Neural progenitor cell (in vitro differentiated cells): ENCODE measurements around the gene PAK1. TPM values are rescaled to one million over a fixed set of nuclear protein-coding genes. Genes with fewer than 3 reads are reported as not detected.
A peak's percentile ranks its signal among the peaks of the same experiment; 100 is the strongest.

Experiments used
- DNase-seq: peaks from one replicate; pipeline ENCODE4 v3.0.0-alpha.2; 2016; ENCODE audit warnings: low spot score
- H2AFZ ChIP-seq: fragments of 200-600 bp; sonication (generic); replicated peaks from 2 replicates; pipeline ENCODE4 v1.6.1; 2016; ENCODE audit warnings: antibody characterized with exemption
- H3F3A ChIP-seq: fragments of 200-600 bp; sonication (generic); 2 replicates; pipeline ENCODE4 v1.6.1; 2016; ENCODE audit warnings: antibody characterized with exemption, low read depth
- H3K27ac ChIP-seq: fragments of 200-600 bp; sonication (generic); 2 replicates; pipeline ENCODE4 v1.5.1; 2016; ENCODE audit warnings: mild to moderate bottlenecking
- H3K27me3 ChIP-seq: fragments of 200-600 bp; sonication (generic); 2 replicates; pipeline ENCODE4 v1.6.1; 2016; ENCODE audit warnings: mild to moderate bottlenecking, moderate library complexity
- H3K36me3 ChIP-seq: fragments of 200-600 bp; sonication (generic); 2 replicates; pipeline ENCODE4 v1.5.1; 2016
- H3K4me1 ChIP-seq: fragments of 200-600 bp; sonication (generic); 2 replicates; pipeline ENCODE4 v1.6.1; 2016; ENCODE audit warnings: mixed run types
- H3K4me2 ChIP-seq: fragments of 200-600 bp; sonication (generic); 2 replicates; pipeline ENCODE4 v1.6.1; 2016
- H3K4me3 ChIP-seq: fragments of 200-600 bp; sonication (generic); 2 replicates; pipeline ENCODE4 v1.5.1; 2016
- H3K79me2 ChIP-seq: fragments of 200-600 bp; sonication (generic); 2 replicates; pipeline ENCODE4 v1.6.1; 2016; ENCODE audit warnings: low read depth
- H3K9ac ChIP-seq: fragments of 200-600 bp; sonication (generic); 2 replicates; pipeline ENCODE4 v1.6.1; 2016
- H3K9me3 ChIP-seq: fragments of 200-600 bp; sonication (generic); 2 replicates; pipeline ENCODE4 v1.5.1; 2016; ENCODE audit warnings: low read depth
- H4K20me1 ChIP-seq: fragments of 200-600 bp; sonication (generic); 2 replicates; pipeline ENCODE4 v1.6.1; 2016; ENCODE audit warnings: low read depth
- H3K27ac Mint-ChIP-seq: 3 replicates; pipeline ENCODE4 v1.8.0; 2021; ENCODE audit warnings: mixed read lengths
- H3K27me3 Mint-ChIP-seq: 2 replicates; pipeline ENCODE4 v1.8.0; 2022; ENCODE audit warnings: low read depth, mild to moderate bottlenecking, inconsistent platforms, moderate library complexity, mixed read lengths; ENCODE audit not compliant: insufficient read depth
- H3K36me3 Mint-ChIP-seq: 3 replicates; pipeline ENCODE4 v1.8.0; 2021; ENCODE audit warnings: mixed read lengths
- H3K4me1 Mint-ChIP-seq: 3 replicates; pipeline ENCODE4 v1.8.0; 2021; ENCODE audit warnings: mixed read lengths
- H3K4me3 Mint-ChIP-seq: 3 replicates; pipeline ENCODE4 v1.8.0; 2021; ENCODE audit warnings: mild to moderate bottlenecking, moderate library complexity, mixed read lengths
- H3K9me3 Mint-ChIP-seq: 3 replicates; pipeline ENCODE4 v1.8.0; 2020; ENCODE audit warnings: mixed read lengths
- EZH2 ChIP-seq: fragments of 200-600 bp; sonication (generic); IDR thresholded peaks from 2 replicates; pipeline ENCODE4 v1.6.1; 2017; ENCODE audit warnings: antibody characterized with exemption, mild to moderate bottlenecking, moderate library complexity
- EZH2phosphoT487 ChIP-seq: fragments of 200-600 bp; sonication (generic); IDR thresholded peaks from 2 replicates; pipeline ENCODE4 v1.6.1; 2017; ENCODE audit warnings: antibody characterized with exemption
- total RNA-seq: library from RNA; depleted of rRNA; stranded (reverse); fragments of >200 nt; gene quantifications from 2 replicates; pipeline ENCODE4 v1.2.3, GENCODE V29; 2015; ENCODE audit warnings: low replicate concordance
- TF ChIP-seq, protein P1 (sequence below): fragments of 200-600 bp; sonication (generic); IDR thresholded peaks from 2 replicates; pipeline ENCODE4 v1.5.1; 2017; ENCODE audit warnings: antibody characterized with exemption, mild to moderate bottlenecking

Gene PAK1
- total RNA-seq, 1 donor from 2014 or later: 52.1 TPM

DNA sequence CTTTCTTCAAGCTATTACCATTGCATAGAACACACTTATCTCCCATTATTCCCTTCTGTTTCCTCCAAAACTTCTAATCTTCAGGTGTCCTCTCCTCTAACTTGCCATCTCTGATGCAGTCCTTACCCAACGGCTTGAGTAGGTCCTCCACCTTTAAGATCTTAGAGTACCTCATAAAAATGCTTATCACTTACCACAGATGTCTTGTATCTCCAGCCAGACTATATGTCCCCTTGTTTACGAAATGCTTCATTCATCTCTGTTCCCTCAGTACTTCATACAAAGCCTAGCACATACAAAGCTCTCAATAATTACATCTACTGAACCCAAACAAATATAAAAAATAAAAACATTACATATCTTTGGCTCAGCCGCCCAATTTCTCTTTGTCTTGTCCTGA is 49.2 kb downstream of the PAK1 start:
- no peaks in the 10 kb centered on the region for H3K36me3 Mint-ChIP-seq
- H3K27me3 ChIP-seq: no peaks in the 10 kb centered on the region
- H3K9me3 ChIP-seq: no peaks in the 10 kb centered on the region
- DNase-seq: no peak
- peaks cover 8% of the 10 kb centered on the region for H3K4me1 ChIP-seq
- no peaks in the 10 kb centered on the region for H3K27me3 Mint-ChIP-seq
- H3K9me3 Mint-ChIP-seq: no peaks in the 10 kb centered on the region
- H3F3A ChIP-seq: no peaks in the 10 kb centered on the region
- no peak overlapping the region for H3K27ac ChIP-seq
- no peaks in the 10 kb centered on the region for H3K36me3 ChIP-seq
- H3K9ac ChIP-seq: no peak overlapping the region
- H3K4me1 Mint-ChIP-seq: peaks cover 6% of the 10 kb centered on the region
- H3K4me2 ChIP-seq: no peak overlapping the region
- peaks cover 25% of the 10 kb centered on the region for H4K20me1 ChIP-seq
- H3K4me3 Mint-ChIP-seq: no peak overlapping the region
- no peak overlapping the region for H2AFZ ChIP-seq
- TF ChIP-seq EZH2 (no peak), EZH2phosphoT487 (no peak)
- TF ChIP-seq, protein P1, sequence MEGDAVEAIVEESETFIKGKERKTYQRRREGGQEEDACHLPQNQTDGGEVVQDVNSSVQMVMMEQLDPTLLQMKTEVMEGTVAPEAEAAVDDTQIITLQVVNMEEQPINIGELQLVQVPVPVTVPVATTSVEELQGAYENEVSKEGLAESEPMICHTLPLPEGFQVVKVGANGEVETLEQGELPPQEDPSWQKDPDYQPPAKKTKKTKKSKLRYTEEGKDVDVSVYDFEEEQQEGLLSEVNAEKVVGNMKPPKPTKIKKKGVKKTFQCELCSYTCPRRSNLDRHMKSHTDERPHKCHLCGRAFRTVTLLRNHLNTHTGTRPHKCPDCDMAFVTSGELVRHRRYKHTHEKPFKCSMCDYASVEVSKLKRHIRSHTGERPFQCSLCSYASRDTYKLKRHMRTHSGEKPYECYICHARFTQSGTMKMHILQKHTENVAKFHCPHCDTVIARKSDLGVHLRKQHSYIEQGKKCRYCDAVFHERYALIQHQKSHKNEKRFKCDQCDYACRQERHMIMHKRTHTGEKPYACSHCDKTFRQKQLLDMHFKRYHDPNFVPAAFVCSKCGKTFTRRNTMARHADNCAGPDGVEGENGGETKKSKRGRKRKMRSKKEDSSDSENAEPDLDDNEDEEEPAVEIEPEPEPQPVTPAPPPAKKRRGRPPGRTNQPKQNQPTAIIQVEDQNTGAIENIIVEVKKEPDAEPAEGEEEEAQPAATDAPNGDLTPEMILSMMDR: no peak
- no peak overlapping the region for H3K4me3 ChIP-seq
- peak overlapping the region; percentile 64 for H3K27ac Mint-ChIP-seq
- H3K79me2 ChIP-seq: peaks cover 13% of the 10 kb centered on the region

DNA sequence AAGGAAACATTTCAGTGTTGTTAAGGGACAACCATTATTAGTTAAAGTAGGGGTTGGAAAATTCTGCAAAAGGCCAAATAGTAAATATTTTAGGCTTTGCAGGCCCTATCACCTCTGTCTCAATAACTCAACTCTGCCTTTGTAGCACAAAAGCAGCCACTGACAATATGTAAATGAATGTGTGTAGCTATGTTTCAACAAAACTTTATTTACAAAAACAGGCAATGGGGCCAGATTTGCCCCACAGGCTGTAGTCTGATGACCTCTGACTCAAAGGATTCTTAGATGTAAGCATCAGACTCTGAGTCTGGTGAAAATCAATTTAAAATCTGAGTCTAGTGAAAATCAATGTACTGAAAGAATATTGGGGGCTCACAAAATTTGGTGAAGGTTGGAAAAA is 50.3 kb downstream of the PAK1 start:
- Histone ChIP-seq H3F3A (no peaks in the 10 kb centered on the region), H2AFZ (no peak overlapping the region), H4K20me1 (peaks cover 25% of the 10 kb centered on the region), H3K79me2 (peaks cover 13% of the 10 kb centered on the region), H3K36me3 (no peaks in the 10 kb centered on the region), H3K27me3 (no peaks in the 10 kb centered on the region), H3K9ac (no peak overlapping the region), H3K4me1 (peaks cover 8% of the 10 kb centered on the region), H3K4me2 (no peak overlapping the region), H3K4me3 (no peak overlapping the region), H3K27ac (no peak overlapping the region), H3K9me3 (no peaks in the 10 kb centered on the region)
- no peaks in the 10 kb centered on the region for H3K36me3 Mint-ChIP-seq
- H3K27me3 Mint-ChIP-seq: no peaks in the 10 kb centered on the region
- peaks cover 6% of the 10 kb centered on the region for H3K4me1 Mint-ChIP-seq
- H3K9me3 Mint-ChIP-seq: no peaks in the 10 kb centered on the region
- TF ChIP-seq, protein P1: no peak
- TF ChIP-seq EZH2phosphoT487 (no peak), EZH2 (no peak)
- no peak for DNase-seq
- H3K4me3 Mint-ChIP-seq: no peak overlapping the region
- H3K27ac Mint-ChIP-seq: no peak overlapping the region

DNA sequence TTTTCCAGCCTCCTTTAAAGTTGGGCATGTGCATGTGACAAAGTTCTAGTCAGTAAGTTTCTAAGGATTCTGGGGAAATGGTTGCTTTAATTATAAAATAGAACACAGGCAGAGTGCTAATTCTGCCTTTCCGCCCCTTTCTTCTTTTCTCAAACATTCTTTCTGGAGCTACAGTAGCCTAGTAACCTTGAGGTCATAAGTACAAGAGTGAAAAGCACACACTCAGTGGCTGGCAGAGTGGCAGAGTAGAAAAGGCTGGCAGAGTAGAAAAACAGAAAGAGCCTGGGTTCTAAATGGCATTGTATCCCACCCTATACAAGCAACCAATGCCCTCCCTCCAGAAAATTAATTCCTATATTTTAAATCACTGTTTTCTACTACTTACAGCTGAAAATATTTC is 51.2 kb downstream of the PAK1 start:
- no peaks in the 10 kb centered on the region for H3F3A ChIP-seq
- Mint-ChIP-seq H3K27me3 (no peaks in the 10 kb centered on the region), H3K36me3 (no peaks in the 10 kb centered on the region), H3K4me3 (no peak overlapping the region), H3K27ac (no peak overlapping the region), H3K4me1 (peaks cover 6% of the 10 kb centered on the region), H3K9me3 (no peaks in the 10 kb centered on the region)
- H3K4me2 ChIP-seq: no peak overlapping the region
- DNase-seq: no peak
- H3K36me3 ChIP-seq: no peaks in the 10 kb centered on the region
- peaks cover 25% of the 10 kb centered on the region for H4K20me1 ChIP-seq
- no peak overlapping the region for H2AFZ ChIP-seq
- TF ChIP-seq, protein P1: no peak
- TF ChIP-seq EZH2phosphoT487 (no peak), EZH2 (no peak)
- H3K27me3 ChIP-seq: no peaks in the 10 kb centered on the region
- peaks cover 13% of the 10 kb centered on the region for H3K79me2 ChIP-seq
- H3K9me3 ChIP-seq: no peaks in the 10 kb centered on the region
- H3K4me3 ChIP-seq: no peak overlapping the region
- peaks cover 8% of the 10 kb centered on the region for H3K4me1 ChIP-seq
- H3K27ac ChIP-seq: no peak overlapping the region
- H3K9ac ChIP-seq: no peak overlapping the region
